Stomach (tissue), 4 donors: ENCODE data around the gene SCG3.

Experiments
- CTCF ChIP-seq, 7 experiments: fragments of 450-650 bp in 4 of 7; fragments of 200-600 bp in 3 of 7; sonication (generic) in 3 of 7; IDR thresholded peaks; one replicate each; pipeline ENCODE4 v1.5.1; 2016 to 2019; ENCODE audit warnings: antibody characterized with exemption in 7 of 7, control low read depth in 2 of 7, mild to moderate bottlenecking in 1 of 7
- POLR2A ChIP-seq, 4 donors: fragments of 450-650 bp; IDR thresholded peaks; one replicate each; pipeline ENCODE4 v1.6.1; 2016; ENCODE audit warnings: antibody characterized with exemption in 4 of 4, control low read depth in 2 of 4, mild to moderate bottlenecking in 1 of 4, moderate library complexity in 1 of 4

GRCh38 chr15:51750792-51751696, 69.7 kb downstream of the SCG3 start, which contains the start of gene TMOD2:
- TF ChIP-seq CTCF (IDR thresholded peaks at IDR 0.05) (no peak), POLR2A (IDR thresholded peaks at IDR 0.05) (no peak)
